Suprapubic skin (tissue), 4 donors: Measurements from ENCODE around the gene NLGN2.
A peak's percentile ranks its signal among the peaks of the same experiment; 100 is the strongest.

Experiments used
- CTCF ChIP-seq, 2 donors: fragments of 200-600 bp in 1 of 2; fragments of 450-650 bp in 1 of 2; sonication (generic) in 1 of 2; IDR thresholded peaks; one replicate each; pipeline ENCODE4 v1.5.1; 2016 to 2019; ENCODE audit warnings: antibody characterized with exemption in 2 of 2, mild to moderate bottlenecking in 1 of 2, moderate library complexity in 1 of 2
- EP300 ChIP-seq: sonication (generic); formaldehyde crosslinking; IDR thresholded peaks from one replicate; pipeline ENCODE4 v1.6.1; 2017; ENCODE audit warnings: antibody characterized with exemption
- POLR2A ChIP-seq, 2 donors: fragments of 450-650 bp; IDR thresholded peaks; one replicate each; pipeline ENCODE4 v1.6.1; 2017; ENCODE audit warnings: antibody characterized with exemption in 2 of 2, mild to moderate bottlenecking in 2 of 2, moderate library complexity in 2 of 2
- POLR2AphosphoS5 ChIP-seq, 3 donors: sonication (generic); formaldehyde crosslinking; IDR thresholded peaks; one replicate each; pipeline ENCODE4 v1.6.1; 2017; ENCODE audit warnings: antibody characterized with exemption in 3 of 3

DNA sequence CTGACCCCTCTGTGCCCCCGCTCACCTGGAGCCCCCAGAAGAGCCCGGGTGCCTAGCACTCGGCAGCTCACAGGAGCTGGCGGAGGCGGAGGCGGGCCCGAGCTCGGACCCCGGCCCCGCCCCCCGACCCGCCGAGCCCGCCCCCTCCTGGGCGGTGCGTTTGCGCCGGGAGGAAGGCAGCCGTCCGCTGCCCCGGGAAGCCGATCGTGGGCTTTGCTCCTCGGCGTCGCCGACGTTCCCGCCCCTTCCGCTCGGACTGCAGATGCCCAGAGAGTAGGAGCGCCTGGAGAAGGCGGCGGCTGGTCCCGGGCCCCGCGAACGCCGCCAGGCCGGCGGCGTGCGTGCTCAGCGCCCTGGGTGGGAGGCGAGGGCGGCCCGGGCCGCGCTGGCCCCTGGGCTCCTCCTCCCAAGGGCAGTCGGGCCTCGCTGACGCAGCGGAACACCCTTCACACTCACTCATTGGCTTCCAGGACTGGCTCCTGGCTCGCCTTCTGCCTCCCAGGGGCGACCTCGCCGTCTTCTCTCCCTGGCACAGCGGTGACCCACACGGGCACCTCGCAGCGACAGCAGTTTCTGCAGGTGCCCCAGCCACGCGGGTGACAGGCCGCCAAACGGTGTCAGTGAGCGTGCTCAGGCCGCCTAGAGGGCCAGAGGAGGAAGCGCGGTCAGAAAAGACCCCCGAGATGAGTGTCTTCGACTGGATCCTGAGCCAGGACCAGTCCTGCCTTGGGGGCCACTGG lies 13.0 kb upstream of the NLGN2 start, which contains the start of gene PLSCR3:
- TF ChIP-seq CTCF (IDR thresholded peaks at IDR 0.05) (no peak), EP300 (no peak), POLR2A (IDR thresholded peaks at IDR 0.05) (peak; percentile 25 to 65), POLR2AphosphoS5 (IDR thresholded peaks at IDR 0.05) (peak in 1 of 3 donors; percentile 22)
